ENCODE results near the gene CDK5R1.

Gene CDK5R1

GRCh38 chr17:32487473-32488176, 832 bp downstream of the CDK5R1 start:
- peaks cover 14% of the 10 kb centered on the region for H3K36me3 Mint-ChIP-seq (ENCODE audit: low read depth)
- TF ChIP-seq CTCF (IDR thresholded peaks at IDR 0.05; ENCODE audit: unreplicated experiment in 3 of 3), result no peak

DNA sequence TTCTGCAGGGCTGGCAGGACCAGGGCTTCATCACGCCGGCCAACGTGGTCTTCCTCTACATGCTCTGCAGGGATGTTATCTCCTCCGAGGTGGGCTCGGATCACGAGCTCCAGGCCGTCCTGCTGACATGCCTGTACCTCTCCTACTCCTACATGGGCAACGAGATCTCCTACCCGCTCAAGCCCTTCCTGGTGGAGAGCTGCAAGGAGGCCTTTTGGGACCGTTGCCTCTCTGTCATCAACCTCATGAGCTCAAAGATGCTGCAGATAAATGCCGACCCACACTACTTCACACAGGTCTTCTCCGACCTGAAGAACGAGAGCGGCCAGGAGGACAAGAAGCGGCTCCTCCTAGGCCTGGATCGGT, 1.4 kb downstream of the CDK5R1 start:
- H3K27ac Mint-ChIP-seq, result no peak overlapping the region
- peaks cover 70% of the 10 kb centered on the region for H3K4me1 Mint-ChIP-seq
- H3K27me3 Mint-ChIP-seq (ENCODE audit: low read depth), result peaks cover 3% of the 10 kb centered on the region
- H3K9me3 Mint-ChIP-seq, result no peaks in the 10 kb centered on the region
- TF ChIP-seq CTCF (IDR thresholded peaks at IDR 0.05; ENCODE audit: unreplicated experiment in 3 of 3), result no peak
- H3K36me3 Mint-ChIP-seq (ENCODE audit: low read depth), result peaks cover 16% of the 10 kb centered on the region
- H3K4me3 Mint-ChIP-seq, result peak overlapping the region; percentile 81 to 93 (median 89)

More at GRCh38 chr17:32487473-32488176, 832 bp downstream of the CDK5R1 start:
- Mint-ChIP-seq H3K27me3 (ENCODE audit: low read depth) (peaks cover 3% of the 10 kb centered on the region), H3K4me3 (peak overlapping the region; percentile 81 to 93 (median 89)), H3K27ac (peak overlapping the region in 2 of 3 experiments; percentile 7 to 11), H3K9me3 (no peaks in the 10 kb centered on the region), H3K4me1 (peaks cover 66% of the 10 kb centered on the region)

DNA sequence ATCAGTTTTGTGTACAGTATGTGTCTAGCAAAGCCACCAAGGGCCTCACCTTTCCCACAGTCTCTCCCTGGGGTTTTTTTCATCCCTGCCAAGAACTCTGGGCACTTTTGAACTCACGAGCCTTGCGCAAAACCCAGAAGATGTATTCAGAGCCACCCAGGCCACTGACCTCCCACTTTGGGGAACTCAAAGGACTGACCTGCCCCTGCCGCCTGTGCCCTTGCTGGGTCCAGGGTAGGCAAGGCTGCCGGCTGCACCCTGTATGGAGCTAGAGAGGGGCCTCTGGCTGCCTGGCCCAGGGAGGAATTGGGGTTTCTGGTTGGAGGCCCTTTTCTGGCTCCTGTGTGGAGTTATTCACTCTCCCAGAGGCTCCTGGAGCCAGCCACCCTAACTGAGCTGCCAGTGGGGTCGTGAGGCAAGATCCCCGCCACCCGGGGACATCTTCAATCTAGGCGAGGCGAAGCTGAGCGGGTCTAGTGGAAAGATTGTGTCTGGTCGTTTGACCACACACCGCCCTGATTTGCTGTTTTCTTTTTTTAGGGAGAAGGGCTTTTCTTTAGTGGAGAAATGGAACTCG, 1.9 kb downstream of the CDK5R1 start:
- Mint-ChIP-seq H3K4me3 (peak overlapping the region; percentile 81 to 93 (median 89)), H3K27me3 (ENCODE audit: low read depth) (peaks cover 3% of the 10 kb centered on the region), H3K4me1 (peaks cover 65% of the 10 kb centered on the region), H3K9me3 (no peaks in the 10 kb centered on the region), H3K27ac (no peak overlapping the region), H3K36me3 (ENCODE audit: low read depth) (peaks cover 16% of the 10 kb centered on the region)
- TF ChIP-seq CTCF (IDR thresholded peaks at IDR 0.05; ENCODE audit: unreplicated experiment in 3 of 3), result no peak

- Mint-ChIP-seq H3K27me3 (ENCODE audit: low read depth) (peaks cover 3% of the 10 kb centered on the region), H3K9me3 (no peaks in the 10 kb centered on the region), H3K4me3 (peak overlapping the region; percentile 81 to 93 (median 89)), H3K27ac (no peak overlapping the region), H3K4me1 (peaks cover 57% of the 10 kb centered on the region), H3K36me3 (ENCODE audit: low read depth) (peaks cover 16% of the 10 kb centered on the region)
- no peak for TF ChIP-seq CTCF (IDR thresholded peaks at IDR 0.05; ENCODE audit: unreplicated experiment in 3 of 3)
These were observed 2.7 kb downstream of the CDK5R1 start for GRCh38 chr17:32489320-32490100.

DNA sequence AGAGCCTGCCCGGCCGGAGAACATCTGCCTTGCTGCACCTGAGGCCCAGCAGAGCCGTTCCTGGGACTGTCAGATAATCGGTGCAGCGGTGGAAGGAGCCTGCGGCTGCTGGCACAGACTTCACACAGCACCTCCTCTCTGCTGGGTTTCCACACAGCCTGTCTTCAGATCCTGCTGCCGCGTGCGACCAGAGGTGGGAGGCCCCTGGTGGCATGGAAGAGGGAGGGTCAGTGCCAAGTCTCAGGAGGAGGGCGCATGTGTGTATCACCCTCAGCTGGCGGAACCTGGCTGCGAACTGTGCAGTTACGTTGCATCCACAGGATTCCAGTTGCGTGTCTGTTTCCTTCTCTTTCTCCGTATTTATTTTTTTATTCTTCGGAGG, 3.3 kb downstream of the CDK5R1 start:
- peaks cover 3% of the 10 kb centered on the region for H3K27me3 Mint-ChIP-seq (ENCODE audit: low read depth)
- no peaks in the 10 kb centered on the region for H3K9me3 Mint-ChIP-seq
- TF ChIP-seq CTCF (IDR thresholded peaks at IDR 0.05; ENCODE audit: unreplicated experiment in 3 of 3), result no peak
- H3K4me3 Mint-ChIP-seq, result peak overlapping the region; percentile 21 to 93 (median 89)
- peaks cover 57% of the 10 kb centered on the region for H3K4me1 Mint-ChIP-seq
- no peak overlapping the region for H3K27ac Mint-ChIP-seq
- peaks cover 16% of the 10 kb centered on the region for H3K36me3 Mint-ChIP-seq (ENCODE audit: low read depth)
